ENCODE measurements around the gene ZNF519.

ZNF519 gene

DNA sequence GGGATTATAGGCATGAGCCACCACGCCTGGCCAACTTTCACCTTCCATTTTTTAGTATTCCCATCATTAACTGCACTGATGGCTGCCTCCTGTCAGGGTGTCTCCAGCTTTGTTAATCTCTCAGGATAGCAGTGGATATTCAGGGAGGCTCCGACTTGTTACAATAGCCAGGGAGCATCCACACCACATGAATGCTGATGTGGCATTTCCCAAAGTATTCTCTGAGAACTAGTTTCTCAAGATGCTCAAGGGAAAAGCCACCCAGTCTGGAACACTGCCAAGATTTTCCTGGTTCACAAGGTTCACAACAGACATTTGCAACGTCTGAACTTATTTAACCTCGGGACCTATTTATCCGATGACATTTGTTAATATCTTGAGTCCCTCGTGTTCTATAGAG, 33.8 kb downstream of the ZNF519 start:
- DNase-seq (ENCODE audit: low read depth): no peak

DNA sequence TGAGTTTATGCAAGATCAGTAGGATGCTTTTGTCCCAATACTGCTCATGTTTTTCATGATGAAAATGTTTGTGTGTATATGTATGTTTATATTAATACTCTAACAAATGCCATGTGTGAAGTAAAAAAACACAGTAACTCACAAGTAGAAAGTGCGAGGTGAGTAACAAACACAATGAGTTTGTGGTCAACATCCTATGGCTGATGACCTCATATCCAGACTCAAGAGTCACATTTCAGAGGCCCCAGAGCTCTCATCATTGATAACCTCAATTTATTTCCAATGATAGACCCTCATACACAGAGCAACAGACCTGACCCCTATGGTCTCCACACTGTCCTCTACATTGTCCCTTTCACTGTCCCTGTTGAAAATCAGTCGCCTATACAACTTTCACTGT, 34.5 kb downstream of the ZNF519 start:
- no peak for DNase-seq (ENCODE audit: low read depth)

DNA sequence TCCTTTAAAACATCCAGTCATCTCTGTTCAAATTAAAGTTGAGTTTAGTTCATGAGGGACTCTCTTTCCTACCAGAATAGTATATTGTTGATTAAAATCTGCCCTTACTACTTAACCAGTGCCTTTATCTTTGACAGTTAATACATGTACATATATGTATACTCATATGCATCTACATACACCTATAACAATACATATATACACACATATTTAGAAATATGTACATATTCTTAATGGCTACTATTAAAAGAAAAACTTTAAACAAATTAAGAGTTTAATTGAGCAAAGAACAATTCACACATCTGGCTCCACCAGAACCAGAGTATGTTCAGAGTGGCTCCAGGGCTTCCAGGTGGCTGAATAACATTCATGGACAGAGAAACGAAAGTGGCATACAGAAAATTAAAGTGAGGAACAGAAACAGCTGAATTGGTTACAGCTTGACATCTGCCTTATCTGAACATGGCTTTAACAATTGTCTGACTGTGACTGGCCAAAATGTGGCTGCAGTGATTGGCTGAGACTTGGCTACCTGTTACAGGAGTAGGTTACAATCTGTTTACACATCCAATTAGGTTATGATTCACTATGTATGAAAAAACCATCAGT, 38.8 kb downstream of the ZNF519 start:
- DNase-seq (ENCODE audit: low read depth): no peak

DNA sequence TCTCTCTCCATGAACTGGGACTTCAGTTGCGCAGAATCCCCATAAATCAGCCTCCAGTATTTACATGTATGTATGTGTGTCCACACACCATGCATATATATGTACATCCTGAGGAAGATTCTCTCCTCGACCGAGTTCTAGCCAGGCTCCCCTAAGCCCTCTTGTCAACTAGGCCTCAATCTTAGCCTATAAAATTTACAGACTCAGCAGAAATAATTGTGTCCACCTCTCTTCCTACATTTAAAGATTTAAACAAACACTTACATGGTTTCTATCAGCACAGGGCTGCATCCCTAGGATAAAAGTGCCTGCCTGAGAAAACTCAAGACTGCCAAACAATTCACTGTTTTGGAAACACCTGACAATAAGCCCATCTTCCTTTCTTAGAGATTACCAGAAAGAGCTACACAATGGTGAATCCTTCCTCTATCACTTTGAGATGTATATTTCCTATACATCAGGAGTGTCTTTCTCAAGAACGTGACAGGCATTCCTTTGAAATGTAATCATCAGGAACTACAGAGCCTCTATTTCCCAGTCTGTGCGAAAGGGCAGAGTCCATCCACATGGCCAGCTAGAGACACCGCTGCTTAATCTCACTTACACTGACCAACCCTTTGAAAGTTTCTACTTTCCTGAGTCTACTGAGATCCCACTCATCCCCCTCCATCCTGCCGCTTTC, 39.5 kb downstream of the ZNF519 start:
- no peak for DNase-seq (ENCODE audit: low read depth)

DNA sequence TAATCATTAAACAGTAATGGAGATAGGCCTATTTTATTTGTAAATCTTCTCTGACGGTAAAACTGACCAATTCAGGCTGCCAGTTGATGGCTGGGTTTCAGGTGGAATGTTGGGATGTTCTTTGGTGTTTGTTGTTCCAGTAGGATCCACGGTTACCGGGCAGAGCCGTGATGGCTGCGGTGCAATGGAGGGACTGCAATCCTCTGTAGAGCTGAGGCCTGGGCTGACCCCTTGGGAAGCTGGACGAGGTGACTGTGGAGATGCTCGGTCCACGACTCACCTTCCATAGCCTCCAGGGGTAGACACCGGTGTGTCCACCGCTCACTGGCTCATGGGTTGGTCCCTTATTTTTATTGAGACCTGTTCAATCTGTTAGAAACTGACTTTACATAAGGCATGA, 42.5 kb downstream of the ZNF519 start:
- DNase-seq (ENCODE audit: low read depth): no peak

DNA sequence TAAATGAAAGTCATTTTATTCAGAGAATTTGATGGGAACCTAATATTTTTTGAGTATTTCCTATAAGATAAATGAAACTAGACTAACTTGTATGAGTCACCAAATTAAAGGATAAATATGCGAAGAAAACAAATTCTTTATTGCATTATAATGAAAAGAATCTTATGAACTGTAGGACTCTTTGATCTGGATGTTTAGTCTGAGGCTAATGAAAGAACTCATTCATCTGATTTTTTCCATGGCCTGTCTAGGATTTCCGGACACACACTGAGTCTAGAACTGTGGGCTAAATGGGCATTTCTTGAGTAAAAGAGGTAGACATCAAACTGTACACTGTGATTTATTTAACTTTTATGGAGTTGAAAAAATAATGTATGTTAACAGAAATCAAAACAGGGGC, 43.0 kb downstream of the ZNF519 start:
- no peak for DNase-seq (ENCODE audit: low read depth)

DNA sequence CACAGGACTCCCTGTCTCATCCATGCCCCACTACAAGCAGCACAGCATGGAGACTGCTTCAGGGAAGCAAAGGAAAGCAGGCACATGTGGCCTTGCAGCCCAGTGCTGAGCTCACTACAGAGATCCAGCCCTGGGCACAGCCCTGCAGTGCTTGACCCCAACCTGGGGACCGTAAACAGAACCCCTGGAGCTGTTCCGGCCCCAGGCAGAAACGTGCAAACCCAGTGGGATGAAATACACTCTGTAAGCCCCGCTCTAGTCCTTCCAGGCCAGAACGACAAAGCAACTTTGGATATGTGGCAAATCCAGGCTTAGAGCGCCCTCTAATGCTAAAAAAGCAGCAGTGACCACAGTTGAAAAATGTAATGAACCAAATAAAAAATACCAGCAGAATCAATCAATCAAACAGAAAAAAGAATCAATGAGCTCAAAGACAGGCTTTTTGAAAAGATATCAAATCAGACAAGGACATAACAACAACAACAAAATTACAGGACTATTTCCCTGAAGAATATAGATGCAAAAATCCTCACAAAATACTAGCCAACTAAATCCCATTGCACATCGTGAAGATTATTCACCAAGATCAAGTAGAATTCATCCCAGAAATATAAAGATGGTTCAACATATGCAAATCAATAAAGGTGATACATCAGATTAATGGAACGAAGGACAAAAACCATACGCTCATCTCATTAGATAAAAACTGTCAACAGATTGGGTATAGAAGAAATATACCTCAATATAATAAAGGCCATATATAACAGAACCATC, 45.6 kb downstream of the ZNF519 start:
- DNase-seq (ENCODE audit: low read depth): no peak

DNA sequence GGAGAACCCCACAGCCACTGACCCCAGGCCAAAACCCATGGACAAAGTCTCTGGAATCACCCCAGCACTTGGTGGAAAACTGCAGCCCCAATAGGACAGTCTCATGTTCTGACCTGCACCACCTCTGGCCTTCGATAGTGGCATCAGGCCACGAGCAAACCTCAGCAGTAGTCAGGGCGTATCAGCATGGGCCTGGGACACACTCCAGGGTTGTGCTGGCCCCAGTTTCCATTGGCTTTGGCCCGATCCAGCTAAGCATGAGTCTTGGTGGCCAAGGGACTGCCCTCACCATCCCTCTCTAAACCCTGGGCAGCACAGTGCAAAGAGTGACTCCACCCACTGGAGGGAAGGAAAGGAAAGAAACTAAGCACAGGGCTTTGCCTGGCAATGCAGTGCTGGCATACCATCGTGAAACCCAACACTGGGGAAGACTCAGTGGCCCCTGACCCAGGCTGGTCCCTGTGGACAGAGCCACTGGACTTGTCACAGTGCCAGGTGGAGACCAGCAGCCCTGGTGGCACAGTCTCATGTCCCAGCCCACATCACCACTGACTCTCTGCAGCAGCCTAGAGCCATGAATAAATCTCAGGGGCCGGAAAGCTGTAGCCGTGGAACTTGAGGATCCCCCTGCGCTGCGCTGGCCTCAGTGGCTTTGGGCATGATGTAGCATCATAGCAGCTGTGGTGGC, 46.3 kb downstream of the ZNF519 start:
- no peak for DNase-seq (ENCODE audit: low read depth)

DNA sequence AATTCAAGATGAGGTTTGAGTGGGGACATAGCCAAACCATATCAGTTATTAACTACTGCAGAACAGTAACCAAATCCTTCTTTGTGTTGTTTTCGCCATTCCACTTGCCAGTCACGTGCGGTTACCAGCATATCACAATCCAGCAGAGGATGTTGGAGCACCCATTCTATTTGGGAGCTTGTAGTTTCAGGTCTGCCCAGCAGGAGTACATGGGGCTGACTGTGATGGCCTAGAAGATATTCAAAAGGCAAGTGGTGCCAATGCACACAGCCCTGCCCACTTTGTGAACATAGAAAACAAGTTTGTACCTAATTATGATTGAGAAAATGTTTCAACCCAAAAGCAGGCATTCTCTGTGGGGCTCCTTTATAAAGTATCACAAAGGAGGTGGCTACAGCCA, 57.0 kb downstream of the ZNF519 start:
- no peak for DNase-seq (ENCODE audit: low read depth)

DNA sequence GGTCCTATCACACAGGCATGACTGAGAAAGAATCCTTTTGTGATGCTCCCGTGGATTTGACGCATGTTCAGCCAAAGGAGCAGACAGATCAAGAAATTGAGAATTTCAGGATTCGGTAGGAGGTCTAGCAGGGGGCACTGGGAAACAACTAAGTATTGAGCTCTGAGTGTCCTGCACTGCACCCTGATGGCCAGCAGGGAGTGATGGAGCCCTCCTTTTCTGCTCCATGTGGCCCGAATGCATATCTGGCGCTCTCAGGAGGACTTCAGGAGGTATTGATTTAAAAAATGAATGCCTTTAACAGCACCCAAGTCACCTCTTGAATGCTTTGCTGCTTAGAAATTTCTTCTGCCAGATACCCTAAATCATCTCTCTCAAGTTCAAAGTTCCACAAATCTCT, 58.0 kb downstream of the ZNF519 start:
- DNase-seq (ENCODE audit: low read depth): no peak

DNA sequence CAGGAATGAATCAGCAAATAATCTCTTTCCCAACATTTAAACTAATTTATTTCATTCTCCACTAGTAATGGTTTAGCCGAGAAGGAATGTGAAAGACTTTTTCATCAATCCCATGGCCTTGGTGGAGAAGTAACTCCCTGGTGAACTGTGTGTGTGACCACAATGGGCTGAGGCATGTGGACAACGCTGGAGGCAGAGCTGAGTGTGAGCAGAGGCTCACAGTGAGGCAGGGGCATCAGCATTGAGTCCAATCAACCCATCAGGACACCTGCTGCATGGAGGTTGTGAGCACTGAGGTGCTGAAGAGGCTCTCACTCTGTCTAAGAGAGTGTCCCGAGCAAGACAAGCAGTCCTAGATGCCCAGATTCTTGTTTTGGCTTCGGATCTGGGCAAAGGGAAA, 78.6 kb downstream of the ZNF519 start:
- no peak for DNase-seq (ENCODE audit: low read depth)

All from stimulated activated CD8-positive, alpha-beta memory T cell treated with anti-CD3 and anti-CD28 coated beads, Interleukin-12 subunit alpha, Interleukin-12 subunit beta, amount 100 ng/mL, for 1 hour (primary cell).